ENCODE results near the gene FAM3A. TPM values are rescaled to one million over a fixed set of nuclear protein-coding genes. Genes with fewer than 3 reads are reported as not detected.

The FAM3A gene
- total and polyA plus RNA-seq, 2 of the 8 experiments (the other 6 are each of a cell fraction or from before 2014, with no cell fraction given) = 16.2 to 18.6 TPM

DNA sequence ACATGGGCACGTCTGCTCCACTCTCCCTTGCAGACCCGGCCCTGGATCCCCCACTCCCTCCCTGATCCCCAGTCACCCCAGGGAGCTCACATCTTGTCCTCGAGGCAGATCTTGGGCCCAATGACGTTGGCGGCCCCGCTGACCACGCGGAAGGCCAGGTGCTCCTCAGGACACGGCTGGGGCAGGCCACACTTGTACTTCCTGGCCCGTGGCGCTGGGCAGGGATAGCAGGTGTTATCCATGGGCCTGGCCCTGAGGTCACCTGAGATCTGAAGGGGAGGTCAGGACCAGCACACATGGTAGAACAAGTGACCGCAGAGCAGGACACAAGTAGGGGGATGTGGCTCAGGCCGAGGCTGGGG is 7.7 kb downstream of the FAM3A start:
- H3K9ac ChIP-seq (replicated peaks in 1 of 4; ENCODE audit: extremely low read depth in 1 of 4, low read depth in 3 of 4, low read length in 3 of 4) = no peak overlapping the region
- FAIRE-seq = no peak
- TF ChIP-seq, protein P1, sequence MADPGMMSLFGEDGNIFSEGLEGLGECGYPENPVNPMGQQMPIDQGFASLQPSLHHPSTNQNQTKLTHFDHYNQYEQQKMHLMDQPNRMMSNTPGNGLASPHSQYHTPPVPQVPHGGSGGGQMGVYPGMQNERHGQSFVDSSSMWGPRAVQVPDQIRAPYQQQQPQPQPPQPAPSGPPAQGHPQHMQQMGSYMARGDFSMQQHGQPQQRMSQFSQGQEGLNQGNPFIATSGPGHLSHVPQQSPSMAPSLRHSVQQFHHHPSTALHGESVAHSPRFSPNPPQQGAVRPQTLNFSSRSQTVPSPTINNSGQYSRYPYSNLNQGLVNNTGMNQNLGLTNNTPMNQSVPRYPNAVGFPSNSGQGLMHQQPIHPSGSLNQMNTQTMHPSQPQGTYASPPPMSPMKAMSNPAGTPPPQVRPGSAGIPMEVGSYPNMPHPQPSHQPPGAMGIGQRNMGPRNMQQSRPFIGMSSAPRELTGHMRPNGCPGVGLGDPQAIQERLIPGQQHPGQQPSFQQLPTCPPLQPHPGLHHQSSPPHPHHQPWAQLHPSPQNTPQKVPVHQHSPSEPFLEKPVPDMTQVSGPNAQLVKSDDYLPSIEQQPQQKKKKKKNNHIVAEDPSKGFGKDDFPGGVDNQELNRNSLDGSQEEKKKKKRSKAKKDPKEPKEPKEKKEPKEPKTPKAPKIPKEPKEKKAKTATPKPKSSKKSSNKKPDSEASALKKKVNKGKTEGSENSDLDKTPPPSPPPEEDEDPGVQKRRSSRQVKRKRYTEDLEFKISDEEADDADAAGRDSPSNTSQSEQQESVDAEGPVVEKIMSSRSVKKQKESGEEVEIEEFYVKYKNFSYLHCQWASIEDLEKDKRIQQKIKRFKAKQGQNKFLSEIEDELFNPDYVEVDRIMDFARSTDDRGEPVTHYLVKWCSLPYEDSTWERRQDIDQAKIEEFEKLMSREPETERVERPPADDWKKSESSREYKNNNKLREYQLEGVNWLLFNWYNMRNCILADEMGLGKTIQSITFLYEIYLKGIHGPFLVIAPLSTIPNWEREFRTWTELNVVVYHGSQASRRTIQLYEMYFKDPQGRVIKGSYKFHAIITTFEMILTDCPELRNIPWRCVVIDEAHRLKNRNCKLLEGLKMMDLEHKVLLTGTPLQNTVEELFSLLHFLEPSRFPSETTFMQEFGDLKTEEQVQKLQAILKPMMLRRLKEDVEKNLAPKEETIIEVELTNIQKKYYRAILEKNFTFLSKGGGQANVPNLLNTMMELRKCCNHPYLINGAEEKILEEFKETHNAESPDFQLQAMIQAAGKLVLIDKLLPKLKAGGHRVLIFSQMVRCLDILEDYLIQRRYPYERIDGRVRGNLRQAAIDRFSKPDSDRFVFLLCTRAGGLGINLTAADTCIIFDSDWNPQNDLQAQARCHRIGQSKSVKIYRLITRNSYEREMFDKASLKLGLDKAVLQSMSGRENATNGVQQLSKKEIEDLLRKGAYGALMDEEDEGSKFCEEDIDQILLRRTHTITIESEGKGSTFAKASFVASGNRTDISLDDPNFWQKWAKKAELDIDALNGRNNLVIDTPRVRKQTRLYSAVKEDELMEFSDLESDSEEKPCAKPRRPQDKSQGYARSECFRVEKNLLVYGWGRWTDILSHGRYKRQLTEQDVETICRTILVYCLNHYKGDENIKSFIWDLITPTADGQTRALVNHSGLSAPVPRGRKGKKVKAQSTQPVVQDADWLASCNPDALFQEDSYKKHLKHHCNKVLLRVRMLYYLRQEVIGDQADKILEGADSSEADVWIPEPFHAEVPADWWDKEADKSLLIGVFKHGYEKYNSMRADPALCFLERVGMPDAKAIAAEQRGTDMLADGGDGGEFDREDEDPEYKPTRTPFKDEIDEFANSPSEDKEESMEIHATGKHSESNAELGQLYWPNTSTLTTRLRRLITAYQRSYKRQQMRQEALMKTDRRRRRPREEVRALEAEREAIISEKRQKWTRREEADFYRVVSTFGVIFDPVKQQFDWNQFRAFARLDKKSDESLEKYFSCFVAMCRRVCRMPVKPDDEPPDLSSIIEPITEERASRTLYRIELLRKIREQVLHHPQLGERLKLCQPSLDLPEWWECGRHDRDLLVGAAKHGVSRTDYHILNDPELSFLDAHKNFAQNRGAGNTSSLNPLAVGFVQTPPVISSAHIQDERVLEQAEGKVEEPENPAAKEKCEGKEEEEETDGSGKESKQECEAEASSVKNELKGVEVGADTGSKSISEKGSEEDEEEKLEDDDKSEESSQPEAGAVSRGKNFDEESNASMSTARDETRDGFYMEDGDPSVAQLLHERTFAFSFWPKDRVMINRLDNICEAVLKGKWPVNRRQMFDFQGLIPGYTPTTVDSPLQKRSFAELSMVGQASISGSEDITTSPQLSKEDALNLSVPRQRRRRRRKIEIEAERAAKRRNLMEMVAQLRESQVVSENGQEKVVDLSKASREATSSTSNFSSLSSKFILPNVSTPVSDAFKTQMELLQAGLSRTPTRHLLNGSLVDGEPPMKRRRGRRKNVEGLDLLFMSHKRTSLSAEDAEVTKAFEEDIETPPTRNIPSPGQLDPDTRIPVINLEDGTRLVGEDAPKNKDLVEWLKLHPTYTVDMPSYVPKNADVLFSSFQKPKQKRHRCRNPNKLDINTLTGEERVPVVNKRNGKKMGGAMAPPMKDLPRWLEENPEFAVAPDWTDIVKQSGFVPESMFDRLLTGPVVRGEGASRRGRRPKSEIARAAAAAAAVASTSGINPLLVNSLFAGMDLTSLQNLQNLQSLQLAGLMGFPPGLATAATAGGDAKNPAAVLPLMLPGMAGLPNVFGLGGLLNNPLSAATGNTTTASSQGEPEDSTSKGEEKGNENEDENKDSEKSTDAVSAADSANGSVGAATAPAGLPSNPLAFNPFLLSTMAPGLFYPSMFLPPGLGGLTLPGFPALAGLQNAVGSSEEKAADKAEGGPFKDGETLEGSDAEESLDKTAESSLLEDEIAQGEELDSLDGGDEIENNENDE (IDR thresholded peaks at IDR 0.05; ENCODE audit: insufficient replicate concordance, low read length) = no peak

More for the DNA sequence above, 7.7 kb downstream of the FAM3A start:
- Histone ChIP-seq H3K36me3 (ENCODE audit: control insufficient read depth in 2 of 4, insufficient read depth in 4 of 4, low read length in 3 of 4) (no peaks in the 10 kb centered on the region; a peak in 1 of 8 replicates), H3K79me2 (ENCODE audit: control insufficient read depth in 1 of 2, insufficient read depth in 2 of 2, low read length in 2 of 2) (no peaks in the 10 kb centered on the region), H4K20me1 (replicated peaks in 1 of 2; ENCODE audit: control insufficient read depth in 1 of 2, insufficient read depth in 2 of 2, low read length in 2 of 2) (no peaks in the 10 kb centered on the region), H4K91ac (replicated peaks; ENCODE audit: insufficient read length, low read length) (no peak overlapping the region), H3K27ac (ENCODE audit: low read depth, low read length) (no peak overlapping the region), H2AFZ (ENCODE audit: low read length) (no peak overlapping the region), H3K4me2 (ENCODE audit: insufficient read depth in 1 of 2, low read depth in 2 of 2, low read length in 2 of 2) (no peak overlapping the region), H3K4me3 (ENCODE audit: extremely low read depth in 1 of 4, insufficient read depth in 2 of 4, low read depth in 3 of 4, low read length in 4 of 4) (no peak overlapping the region), H2BK120ac (replicated peaks; ENCODE audit: low read depth, low read length) (no peak overlapping the region), H3K9me3 (ENCODE audit: insufficient read depth in 2 of 2, low read depth in 1 of 2, low read length in 1 of 2) (no peaks in the 10 kb centered on the region), H3K56ac (replicated peaks; ENCODE audit: insufficient read length, low read depth, low read length) (no peak overlapping the region), H3K4ac (replicated peaks; ENCODE audit: insufficient read length, low read depth, low read length) (no peak overlapping the region), H3K4me1 (replicated peaks in 1 of 4; ENCODE audit: control insufficient read depth in 3 of 4, insufficient read depth in 4 of 4, low read length in 3 of 4) (no peaks in the 10 kb centered on the region), H4K5ac (ENCODE audit: insufficient read length, low read depth, low read length) (no peak overlapping the region), H3K27me3 (replicated peaks in 1 of 4; ENCODE audit: control insufficient read depth in 3 of 4, extremely low read depth in 1 of 4, insufficient read depth in 3 of 4, low read length in 3 of 4) (no peaks in the 10 kb centered on the region), H3K14ac (ENCODE audit: insufficient read length) (no peak overlapping the region), H2BK12ac (ENCODE audit: low read depth, low read length) (no peak overlapping the region), H3K79me1 (ENCODE audit: low read depth, low read length) (no peaks in the 10 kb centered on the region), H3K18ac (ENCODE audit: extremely low read depth, low read length) (no peak overlapping the region), H2BK20ac (ENCODE audit: low read length) (no peak overlapping the region), H3K23ac (ENCODE audit: insufficient read length) (no peak overlapping the region), H2BK5ac (ENCODE audit: low read depth, low read length) (no peak overlapping the region), H2AK5ac (ENCODE audit: low read depth, low read length) (no peak overlapping the region), H2BK15ac (ENCODE audit: low read length) (no peak overlapping the region), H4K8ac (ENCODE audit: extremely low read depth, insufficient read depth, low read length) (no peak overlapping the region), H3K23me2 (ENCODE audit: low read depth, low read length) (no peaks in the 10 kb centered on the region)
- no peak for DNase-seq (ENCODE audit: low read depth in 1 of 2, low spot score in 2 of 2)
- 80% methylated on average over 2 of the region's 13 CpGs; no CpG with 5 or more reads in 1 of the 2 experiments for WGBS, 2 experiments (ENCODE audit: extremely low coverage in 1 of 2, insufficient coverage in 1 of 2, insufficient read length in 1 of 2, insufficient replicate concordance in 2 of 2, low coverage in 1 of 2, low lambda C conversion rate in 2 of 2, missing lambda C conversion rate in 1 of 2)
- CTCF ChIA-PET (ENCODE audit: partially characterized antibody) = interaction anchor here (0.9 kb wide), 1 partner anchor 18 kb away, joined by 3 read pairs; no protein-coding TSS in a partner anchor
- POLR2A ChIA-PET (ENCODE audit: partially characterized antibody) = no interaction called here

All from H1 (cell line).